ENCODE data around the gene KCNH5.

DNA sequence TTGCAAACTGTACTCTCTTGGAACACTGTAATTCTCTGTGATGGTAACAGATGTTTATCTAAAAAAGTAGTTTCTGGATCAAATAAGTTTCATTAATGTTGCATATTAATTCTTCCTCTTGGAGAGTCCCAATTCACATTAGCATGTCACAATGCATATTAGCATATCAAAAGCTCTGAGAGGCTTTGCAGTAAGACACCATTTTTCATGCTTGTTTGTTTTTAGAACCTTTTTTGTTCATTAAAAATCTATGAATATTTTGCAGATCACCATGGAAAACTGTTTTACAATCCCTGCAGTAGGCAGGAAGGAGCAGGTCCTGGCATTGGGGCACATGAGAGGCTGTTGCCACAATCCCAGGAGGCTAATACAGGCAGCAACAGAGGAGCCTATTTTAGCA is 180.7 kb downstream of the KCNH5 start:
- TF ChIP-seq NCOA1 (IDR thresholded peaks at IDR 0.05; ENCODE audit: low read depth) (no peak), GABPA (tag; conservative IDR thresholded peaks at IDR 0.05; ENCODE audit: low read depth) (no peak), POLR2A (conservative IDR thresholded peaks at IDR 0.05) (no peak), CHD2 (IDR thresholded peaks at IDR 0.05; ENCODE audit: low read depth, low read length) (no peak), DACH1 (IDR thresholded peaks at IDR 0.05; ENCODE audit: partially characterized antibody) (no peak), SNRNP70 (optimal IDR thresholded peaks at IDR 0.05; ENCODE audit: low read depth, low read length) (no peak), KDM1A (IDR thresholded peaks at IDR 0.05) (no peak), EP300 (IDR thresholded peaks at IDR 0.05; ENCODE audit: low read length) (no peak)
- TF ChIP-seq, protein P1, sequence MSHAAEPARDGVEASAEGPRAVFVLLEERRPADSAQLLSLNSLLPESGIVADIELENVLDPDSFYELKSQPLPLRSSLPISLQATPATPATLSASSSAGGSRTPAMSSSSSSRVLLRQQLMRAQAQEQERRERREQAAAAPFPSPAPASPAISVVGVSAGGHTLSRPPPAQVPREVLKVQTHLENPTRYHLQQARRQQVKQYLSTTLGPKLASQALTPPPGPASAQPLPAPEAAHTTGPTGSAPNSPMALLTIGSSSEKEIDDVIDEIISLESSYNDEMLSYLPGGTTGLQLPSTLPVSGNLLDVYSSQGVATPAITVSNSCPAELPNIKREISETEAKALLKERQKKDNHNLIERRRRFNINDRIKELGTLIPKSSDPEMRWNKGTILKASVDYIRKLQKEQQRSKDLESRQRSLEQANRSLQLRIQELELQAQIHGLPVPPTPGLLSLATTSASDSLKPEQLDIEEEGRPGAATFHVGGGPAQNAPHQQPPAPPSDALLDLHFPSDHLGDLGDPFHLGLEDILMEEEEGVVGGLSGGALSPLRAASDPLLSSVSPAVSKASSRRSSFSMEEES (CRISPR knock-in tag; IDR thresholded peaks at IDR 0.05): no peak
- TF ChIP-seq, protein P2, sequence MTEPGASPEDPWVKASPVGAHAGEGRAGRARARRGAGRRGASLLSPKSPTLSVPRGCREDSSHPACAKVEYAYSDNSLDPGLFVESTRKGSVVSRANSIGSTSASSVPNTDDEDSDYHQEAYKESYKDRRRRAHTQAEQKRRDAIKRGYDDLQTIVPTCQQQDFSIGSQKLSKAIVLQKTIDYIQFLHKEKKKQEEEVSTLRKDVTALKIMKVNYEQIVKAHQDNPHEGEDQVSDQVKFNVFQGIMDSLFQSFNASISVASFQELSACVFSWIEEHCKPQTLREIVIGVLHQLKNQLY (CRISPR knock-in tag; conservative IDR thresholded peaks at IDR 0.05): no peak
- TF ChIP-seq, protein P3, sequence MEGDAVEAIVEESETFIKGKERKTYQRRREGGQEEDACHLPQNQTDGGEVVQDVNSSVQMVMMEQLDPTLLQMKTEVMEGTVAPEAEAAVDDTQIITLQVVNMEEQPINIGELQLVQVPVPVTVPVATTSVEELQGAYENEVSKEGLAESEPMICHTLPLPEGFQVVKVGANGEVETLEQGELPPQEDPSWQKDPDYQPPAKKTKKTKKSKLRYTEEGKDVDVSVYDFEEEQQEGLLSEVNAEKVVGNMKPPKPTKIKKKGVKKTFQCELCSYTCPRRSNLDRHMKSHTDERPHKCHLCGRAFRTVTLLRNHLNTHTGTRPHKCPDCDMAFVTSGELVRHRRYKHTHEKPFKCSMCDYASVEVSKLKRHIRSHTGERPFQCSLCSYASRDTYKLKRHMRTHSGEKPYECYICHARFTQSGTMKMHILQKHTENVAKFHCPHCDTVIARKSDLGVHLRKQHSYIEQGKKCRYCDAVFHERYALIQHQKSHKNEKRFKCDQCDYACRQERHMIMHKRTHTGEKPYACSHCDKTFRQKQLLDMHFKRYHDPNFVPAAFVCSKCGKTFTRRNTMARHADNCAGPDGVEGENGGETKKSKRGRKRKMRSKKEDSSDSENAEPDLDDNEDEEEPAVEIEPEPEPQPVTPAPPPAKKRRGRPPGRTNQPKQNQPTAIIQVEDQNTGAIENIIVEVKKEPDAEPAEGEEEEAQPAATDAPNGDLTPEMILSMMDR (IDR thresholded peaks at IDR 0.05 in 2 of 3, conservative IDR thresholded peaks at IDR 0.05 in 1 of 3; ENCODE audit: insufficient read depth in 2 of 3, low read depth in 1 of 3, low read length in 3 of 3): no peak
